ENCODE results near the gene ABCA9.

Gene ABCA9

DNA sequence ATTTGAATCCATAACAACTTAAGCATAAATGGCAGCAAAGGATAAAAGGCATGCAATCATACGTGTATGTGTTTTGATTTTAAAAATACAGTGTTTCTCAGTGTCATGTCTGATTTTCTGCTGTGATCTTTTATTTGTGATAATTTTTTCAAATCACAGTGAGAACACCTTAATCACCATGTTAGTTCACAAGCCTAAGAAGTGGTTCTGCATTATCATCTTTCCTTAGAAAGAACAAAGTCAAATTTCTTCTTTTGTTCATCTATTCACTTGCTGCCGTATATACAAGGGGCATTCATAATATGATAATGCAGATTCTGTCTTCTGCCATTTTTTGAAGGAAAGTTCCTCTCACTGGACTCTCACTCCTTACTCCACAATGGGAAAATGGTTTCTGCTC, 33.3 kb upstream of the ABCA9 start:
- TF ChIP-seq, protein P1, sequence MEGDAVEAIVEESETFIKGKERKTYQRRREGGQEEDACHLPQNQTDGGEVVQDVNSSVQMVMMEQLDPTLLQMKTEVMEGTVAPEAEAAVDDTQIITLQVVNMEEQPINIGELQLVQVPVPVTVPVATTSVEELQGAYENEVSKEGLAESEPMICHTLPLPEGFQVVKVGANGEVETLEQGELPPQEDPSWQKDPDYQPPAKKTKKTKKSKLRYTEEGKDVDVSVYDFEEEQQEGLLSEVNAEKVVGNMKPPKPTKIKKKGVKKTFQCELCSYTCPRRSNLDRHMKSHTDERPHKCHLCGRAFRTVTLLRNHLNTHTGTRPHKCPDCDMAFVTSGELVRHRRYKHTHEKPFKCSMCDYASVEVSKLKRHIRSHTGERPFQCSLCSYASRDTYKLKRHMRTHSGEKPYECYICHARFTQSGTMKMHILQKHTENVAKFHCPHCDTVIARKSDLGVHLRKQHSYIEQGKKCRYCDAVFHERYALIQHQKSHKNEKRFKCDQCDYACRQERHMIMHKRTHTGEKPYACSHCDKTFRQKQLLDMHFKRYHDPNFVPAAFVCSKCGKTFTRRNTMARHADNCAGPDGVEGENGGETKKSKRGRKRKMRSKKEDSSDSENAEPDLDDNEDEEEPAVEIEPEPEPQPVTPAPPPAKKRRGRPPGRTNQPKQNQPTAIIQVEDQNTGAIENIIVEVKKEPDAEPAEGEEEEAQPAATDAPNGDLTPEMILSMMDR (IDR thresholded peaks at IDR 0.05; ENCODE audit: low read depth, low read length), result no peak
- H3K9me3 ChIP-seq (ENCODE audit: severe bottlenecking), result no peaks in the 10 kb centered on the region
- H3K4me3 ChIP-seq (ENCODE audit: low read depth, low read length), result no peak overlapping the region
- H3K36me3 ChIP-seq, result no peaks in the 10 kb centered on the region
- no peak overlapping the region for H3K27ac ChIP-seq
- H3K27me3 ChIP-seq (ENCODE audit: insufficient read depth, low read depth, severe bottlenecking), result no peaks in the 10 kb centered on the region
- no peak for DNase-seq

DNA sequence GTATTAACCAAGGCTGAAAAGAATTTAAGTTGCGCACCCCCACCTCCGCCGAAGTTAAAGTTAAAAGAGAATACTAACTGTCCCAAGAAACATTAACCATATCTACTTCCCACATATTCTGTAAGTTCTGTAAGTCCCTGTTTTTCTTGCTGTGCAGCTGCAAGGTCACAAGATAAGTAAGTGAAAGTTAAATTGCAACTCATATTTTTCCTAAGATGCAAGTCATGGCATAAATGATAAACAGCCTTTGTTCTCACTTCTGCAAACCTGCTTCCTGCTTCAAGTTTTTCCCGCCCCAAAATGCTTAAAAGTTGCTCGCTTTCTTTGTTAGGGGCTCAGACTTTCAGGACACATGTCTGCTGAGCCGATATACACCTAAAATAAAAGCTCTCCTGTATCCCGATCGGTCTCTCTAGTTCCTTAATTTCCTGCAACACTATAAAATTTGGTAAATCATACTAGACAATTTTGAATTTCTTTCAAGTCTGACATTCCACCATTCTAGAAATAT, 32.6 kb upstream of the ABCA9 start:
- Histone ChIP-seq H3K36me3 (no peaks in the 10 kb centered on the region), H3K4me3 (ENCODE audit: low read depth, low read length) (no peak overlapping the region), H3K27ac (no peak overlapping the region), H3K9me3 (ENCODE audit: severe bottlenecking) (no peaks in the 10 kb centered on the region), H3K27me3 (ENCODE audit: insufficient read depth, low read depth, severe bottlenecking) (no peaks in the 10 kb centered on the region)
- DNase-seq, result no peak
- TF ChIP-seq, protein P1 (IDR thresholded peaks at IDR 0.05; ENCODE audit: low read depth, low read length), result no peak

DNA sequence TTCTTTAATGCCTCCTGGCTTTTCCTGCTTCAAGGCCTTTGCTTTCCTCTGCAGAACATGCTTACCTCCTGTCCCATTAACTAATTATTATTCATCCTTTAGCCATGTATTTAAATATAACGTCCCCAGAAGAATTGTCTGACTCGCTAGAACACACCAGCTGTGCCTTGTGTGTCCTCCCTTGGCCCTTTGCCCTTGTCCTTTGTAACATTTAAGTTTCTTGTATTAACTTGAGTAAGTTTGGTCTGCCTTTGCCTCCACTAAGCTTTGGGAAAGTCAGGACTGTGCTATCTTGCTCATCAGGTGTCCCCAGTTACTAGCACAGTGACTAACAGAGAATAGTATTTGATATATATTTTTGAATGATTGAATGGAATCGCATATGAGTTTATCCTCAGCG, 29.6 kb upstream of the ABCA9 start:
- Histone ChIP-seq H3K9me3 (ENCODE audit: severe bottlenecking) (no peaks in the 10 kb centered on the region), H3K36me3 (no peaks in the 10 kb centered on the region), H3K27me3 (ENCODE audit: insufficient read depth, low read depth, severe bottlenecking) (no peaks in the 10 kb centered on the region), H3K4me3 (ENCODE audit: low read depth, low read length) (no peak overlapping the region), H3K27ac (no peak overlapping the region)
- no peak for DNase-seq
- TF ChIP-seq, protein P1 (IDR thresholded peaks at IDR 0.05; ENCODE audit: low read depth, low read length), result no peak

DNA sequence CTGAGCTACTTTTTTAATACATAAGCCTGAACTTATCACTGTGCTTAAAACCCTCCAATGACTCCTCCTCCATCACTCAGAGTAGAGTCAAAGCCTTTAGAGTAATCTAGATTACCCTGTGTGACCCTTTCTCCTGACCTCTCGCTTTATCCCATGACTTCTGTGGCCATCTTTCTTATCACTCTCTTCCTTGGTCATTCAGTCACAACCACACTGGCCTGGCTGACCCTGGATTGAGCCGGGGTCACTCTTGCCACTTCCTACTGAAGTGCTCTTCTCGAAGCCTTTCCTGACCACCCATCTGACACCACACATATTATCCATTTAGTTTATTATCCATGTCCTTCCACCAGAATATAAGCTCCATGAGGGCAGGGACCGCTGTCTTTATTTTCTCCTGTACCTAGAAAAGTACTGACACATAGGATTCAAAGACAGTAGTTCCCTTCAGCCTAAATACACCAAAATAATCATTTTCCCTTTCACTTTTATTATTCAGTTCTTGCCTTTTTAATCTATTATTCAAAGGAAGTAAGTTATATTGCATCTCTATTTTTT, 28.0 kb upstream of the ABCA9 start:
- no peaks in the 10 kb centered on the region for H3K36me3 ChIP-seq
- DNase-seq, result no peak
- H3K27ac ChIP-seq, result no peak overlapping the region
- no peak overlapping the region for H3K4me3 ChIP-seq (ENCODE audit: low read depth, low read length)
- H3K27me3 ChIP-seq (ENCODE audit: insufficient read depth, low read depth, severe bottlenecking), result no peaks in the 10 kb centered on the region
- TF ChIP-seq, protein P1 (IDR thresholded peaks at IDR 0.05; ENCODE audit: low read depth, low read length), result no peak
- H3K9me3 ChIP-seq (ENCODE audit: severe bottlenecking), result no peaks in the 10 kb centered on the region

DNA sequence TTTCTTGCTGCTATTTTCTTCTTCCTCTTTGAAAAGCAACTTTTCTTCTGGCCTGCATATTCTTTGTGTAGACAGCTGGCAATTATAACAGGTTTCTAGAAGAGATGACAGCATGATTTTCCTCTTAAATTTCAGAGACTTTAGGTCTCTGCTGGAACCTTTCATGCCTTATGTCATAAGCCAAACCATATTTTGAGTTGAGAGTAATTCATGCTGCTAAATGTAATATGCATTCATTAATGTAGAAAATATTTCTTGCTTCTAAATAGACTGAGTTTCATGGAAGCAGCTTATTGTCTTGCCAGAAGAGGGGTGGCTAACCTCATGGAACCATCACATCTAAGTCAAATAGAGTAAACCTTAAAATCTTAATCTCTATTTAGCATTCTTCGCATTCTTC, 25.9 kb upstream of the ABCA9 start:
- TF ChIP-seq, protein P1 (IDR thresholded peaks at IDR 0.05; ENCODE audit: low read depth, low read length), result no peak
- DNase-seq, result no peak
- Histone ChIP-seq H3K27ac (no peak overlapping the region), H3K9me3 (ENCODE audit: severe bottlenecking) (peaks cover 4% of the 10 kb centered on the region), H3K36me3 (no peaks in the 10 kb centered on the region), H3K27me3 (ENCODE audit: insufficient read depth, low read depth, severe bottlenecking) (no peaks in the 10 kb centered on the region), H3K4me3 (ENCODE audit: low read depth, low read length) (no peak overlapping the region)

DNA sequence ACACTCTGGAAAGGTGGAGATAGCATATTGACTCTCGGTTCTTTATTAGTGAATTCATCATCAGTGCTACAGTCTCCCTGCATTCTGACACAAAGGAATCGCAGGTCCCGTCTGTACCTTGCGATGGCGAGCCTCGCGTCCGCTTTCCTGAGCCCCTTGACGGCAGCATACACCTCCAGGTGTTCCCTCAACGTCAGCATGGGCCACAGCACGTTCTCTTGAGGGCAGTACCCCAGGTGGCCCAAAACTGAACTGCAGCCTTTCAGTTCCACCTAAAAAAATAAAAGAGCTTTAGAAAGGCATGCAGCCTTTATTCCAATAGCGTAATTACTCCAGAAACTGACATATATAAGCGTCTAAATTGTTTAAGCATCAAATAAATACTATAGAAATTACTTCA, 24.2 kb upstream of the ABCA9 start:
- H3K4me3 ChIP-seq (ENCODE audit: low read depth, low read length), result no peak overlapping the region
- peaks cover 4% of the 10 kb centered on the region for H3K9me3 ChIP-seq (ENCODE audit: severe bottlenecking)
- TF ChIP-seq, protein P1 (IDR thresholded peaks at IDR 0.05; ENCODE audit: low read depth, low read length), result peak; percentile 61
- no peaks in the 10 kb centered on the region for H3K27me3 ChIP-seq (ENCODE audit: insufficient read depth, low read depth, severe bottlenecking)
- H3K27ac ChIP-seq, result no peak overlapping the region
- peak; percentile 36 for DNase-seq
- H3K36me3 ChIP-seq, result no peaks in the 10 kb centered on the region
